HG03521 (cell line): ENCODE results near the gene P2RY11.

Experiments used
- ATAC-seq: cut with Tn5 transposase; IDR thresholded peaks from one replicate; pipeline ENCODE4 v1.9.1; 2021; ENCODE audit warnings: mild to moderate bottlenecking, moderate library complexity; ENCODE audit not compliant: unreplicated experiment

The P2RY11 gene, protein sequence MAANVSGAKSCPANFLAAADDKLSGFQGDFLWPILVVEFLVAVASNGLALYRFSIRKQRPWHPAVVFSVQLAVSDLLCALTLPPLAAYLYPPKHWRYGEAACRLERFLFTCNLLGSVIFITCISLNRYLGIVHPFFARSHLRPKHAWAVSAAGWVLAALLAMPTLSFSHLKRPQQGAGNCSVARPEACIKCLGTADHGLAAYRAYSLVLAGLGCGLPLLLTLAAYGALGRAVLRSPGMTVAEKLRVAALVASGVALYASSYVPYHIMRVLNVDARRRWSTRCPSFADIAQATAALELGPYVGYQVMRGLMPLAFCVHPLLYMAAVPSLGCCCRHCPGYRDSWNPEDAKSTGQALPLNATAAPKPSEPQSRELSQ

GRCh38 chr19:10111405-10111811, at the start of gene P2RY11:
P2RY11 (plus strand) TSS chr19:10111693; CDS start chr19:10111722, 29 bp downstream.
- no peak for ATAC-seq

- no peak for ATAC-seq
Measured at GRCh38 chr19:10061717-10062310, 49.7 kb upstream of the P2RY11 start.

- ATAC-seq = no peak
Measured at GRCh38 chr19:10068205-10068604, 43.3 kb upstream of the P2RY11 start.

GRCh38 chr19:10069046-10069445, 42.4 kb upstream of the P2RY11 start:
- ATAC-seq = no peak

DNA sequence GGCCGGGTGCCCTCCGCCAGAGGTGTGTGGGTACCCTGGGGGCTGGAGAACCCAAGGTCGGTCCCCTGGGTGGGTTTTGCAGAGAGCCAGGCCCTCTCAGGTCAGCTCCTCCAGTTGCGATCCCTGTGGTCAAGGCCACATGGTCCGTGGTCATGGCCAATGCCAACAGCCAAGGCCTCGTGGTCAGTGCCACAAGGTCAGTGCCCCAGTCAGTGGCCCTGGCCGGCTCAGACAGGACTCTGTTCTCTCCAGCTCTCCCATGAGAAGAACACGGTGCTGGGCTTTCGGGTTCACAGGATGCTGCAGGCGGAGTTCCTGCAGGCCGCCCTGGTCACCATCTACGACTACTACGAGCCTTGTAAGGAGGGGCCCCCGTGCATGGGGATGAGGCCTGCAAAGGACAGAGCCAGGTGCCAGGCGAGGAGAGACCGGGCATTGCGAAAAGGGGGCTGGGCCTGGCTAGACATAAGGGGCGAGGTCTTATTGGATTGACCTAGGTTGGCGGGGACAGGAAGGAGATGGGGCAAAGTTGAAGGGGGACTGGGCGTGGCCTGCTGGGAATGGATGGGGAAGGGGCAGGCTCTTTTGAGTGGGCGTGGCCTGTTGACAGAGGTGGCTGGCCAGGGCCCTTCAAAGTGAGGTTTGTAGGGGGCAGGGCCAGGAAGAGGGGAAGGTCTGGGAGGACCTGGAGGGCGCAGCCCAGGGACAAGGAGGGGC, 40.6 kb upstream of the P2RY11 start:
- ATAC-seq = no peak

- no peak for ATAC-seq
Measured at GRCh38 chr19:10074153-10074552, 37.3 kb upstream of the P2RY11 start.

GRCh38 chr19:10076535-10076934, 35.0 kb upstream of the P2RY11 start:
- no peak for ATAC-seq

- ATAC-seq = no peak
Measured at GRCh38 chr19:10078329-10078728, 33.2 kb upstream of the P2RY11 start.

GRCh38 chr19:10079031-10079453, 32.5 kb upstream of the P2RY11 start:
- no peak for ATAC-seq

GRCh38 chr19:10083911-10084310, 27.6 kb upstream of the P2RY11 start:
- no peak for ATAC-seq

DNA sequence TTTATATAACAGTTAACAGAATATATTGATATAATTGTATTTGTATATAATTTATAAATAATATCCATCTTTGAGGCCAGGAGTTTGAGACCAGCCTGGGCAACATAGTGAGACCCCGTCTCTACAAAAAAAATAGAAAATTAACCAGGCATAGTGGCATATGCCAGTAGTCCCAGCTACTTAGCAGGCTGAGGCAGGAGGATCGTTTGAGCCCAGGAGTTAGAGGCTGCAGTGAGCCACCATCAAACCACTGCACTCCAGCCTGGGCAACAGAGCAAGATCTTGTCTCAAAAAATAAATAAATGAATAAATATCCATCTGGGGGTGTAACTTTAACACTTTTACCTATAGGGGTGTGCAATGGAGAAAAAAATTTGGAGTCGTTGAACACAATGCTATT, 26.7 kb upstream of the P2RY11 start:
- no peak for ATAC-seq

DNA sequence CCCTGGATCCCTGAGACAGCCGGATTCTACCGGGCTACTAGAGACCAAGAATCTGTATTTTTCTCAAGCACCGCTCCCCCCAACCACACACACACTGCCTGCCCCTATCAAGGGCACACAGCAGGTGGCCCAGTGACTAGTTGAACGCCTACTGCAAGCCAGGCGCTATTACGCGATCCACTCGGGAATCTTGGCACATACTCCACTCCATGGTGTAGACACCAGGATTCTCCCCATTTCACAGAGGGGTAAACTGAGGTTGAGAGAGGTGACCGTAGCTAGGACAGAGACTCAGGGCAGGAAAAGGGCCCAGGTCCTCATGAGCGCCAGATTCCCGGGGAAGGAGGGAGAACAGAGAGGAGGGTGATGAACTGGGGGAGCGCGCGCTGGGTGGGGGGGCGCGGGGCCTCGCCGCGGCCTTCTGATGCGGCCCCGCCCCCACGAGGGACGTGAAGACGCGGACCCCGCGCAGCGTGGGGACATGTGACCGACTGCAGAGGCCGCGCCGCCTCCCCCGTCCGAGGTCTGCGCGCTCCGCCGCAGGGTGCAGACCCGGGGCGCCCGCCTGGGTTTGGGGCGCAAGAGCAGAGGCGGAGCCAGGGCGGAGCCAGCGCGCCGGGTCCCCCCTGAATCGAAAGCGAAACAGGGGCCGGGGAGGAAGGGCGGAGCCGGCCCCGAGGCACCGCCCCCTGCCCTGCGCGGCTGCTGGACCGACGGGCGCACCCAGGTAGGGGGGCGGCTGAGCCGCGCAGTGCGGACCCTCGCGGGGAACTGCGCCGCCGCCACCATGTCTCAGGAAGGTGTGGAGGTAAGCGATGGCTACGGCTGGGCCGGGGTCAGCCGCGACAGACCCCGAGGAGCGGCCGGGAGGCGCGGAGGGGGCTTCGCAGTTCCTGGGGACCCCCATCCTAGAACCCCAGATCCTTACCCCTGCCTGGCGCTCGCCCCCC, 25.6 kb upstream of the P2RY11 start, which contains the start of gene SHFL:
Gene SHFL (plus strand): TSS at position 677 of the 950 bp plus-strand sequence. CDS start 111 bp downstream, at position 788.
- peak; percentile 81 for ATAC-seq

- no peak for ATAC-seq
Measured at GRCh38 chr19:10086591-10087192, 24.8 kb upstream of the P2RY11 start.

GRCh38 chr19:10087296-10088061, 24.0 kb upstream of the P2RY11 start:
- ATAC-seq = no peak

DNA sequence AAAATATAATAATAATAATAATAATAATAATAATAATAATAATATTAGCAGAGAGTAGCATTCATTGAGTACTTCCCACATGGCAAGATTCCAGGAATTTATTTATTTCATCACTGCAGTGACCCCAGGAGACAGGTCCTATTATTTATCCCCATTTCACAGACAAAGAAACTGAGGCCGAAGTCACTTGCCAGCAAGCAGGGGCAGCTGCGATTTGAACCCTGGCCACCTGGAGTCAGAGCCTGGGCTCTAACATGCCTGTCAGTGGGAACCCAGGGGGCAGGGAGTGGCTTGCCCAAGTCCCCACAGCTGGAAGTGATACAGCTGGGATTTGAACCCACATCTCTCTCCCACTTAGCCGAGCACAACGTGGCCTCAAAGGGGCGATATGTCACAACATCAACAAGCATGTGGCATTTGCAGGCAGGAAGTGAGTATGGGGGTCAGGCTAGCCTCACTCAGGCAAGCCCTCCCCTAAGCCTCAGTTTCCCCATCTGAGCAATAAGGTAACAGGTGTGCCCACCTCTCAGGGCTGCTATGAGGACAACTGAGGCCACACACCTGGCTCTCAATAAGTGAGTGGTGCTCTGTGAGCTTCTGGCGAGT, 22.4 kb upstream of the P2RY11 start:
- no peak for ATAC-seq

DNA sequence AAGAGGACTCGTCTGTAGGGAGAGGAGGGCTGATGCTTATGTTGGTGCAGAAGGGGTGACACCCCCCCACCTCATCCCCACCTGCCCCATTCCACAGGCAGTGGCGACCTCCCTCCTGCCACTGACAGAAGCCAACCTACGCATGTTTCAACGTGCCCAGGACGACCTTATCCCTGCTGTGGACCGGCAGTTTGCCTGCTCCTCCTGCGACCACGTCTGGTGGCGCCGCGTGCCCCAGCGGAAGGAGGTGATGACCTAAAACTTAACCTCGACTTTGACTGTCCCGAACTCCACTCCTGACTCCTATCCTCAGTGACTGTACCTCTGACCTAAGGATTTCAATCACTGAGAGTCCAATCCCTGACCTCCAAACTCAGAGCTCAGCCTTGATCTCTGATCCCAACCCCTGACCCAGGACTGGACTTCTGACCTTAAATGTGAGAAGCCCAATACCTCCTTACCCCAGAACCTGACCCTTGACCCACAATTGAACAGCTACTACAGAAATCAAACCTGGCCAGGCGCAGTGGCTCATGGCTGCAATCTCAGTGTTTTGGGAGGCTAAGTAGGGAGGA, 21.6 kb upstream of the P2RY11 start:
- ATAC-seq = no peak

DNA sequence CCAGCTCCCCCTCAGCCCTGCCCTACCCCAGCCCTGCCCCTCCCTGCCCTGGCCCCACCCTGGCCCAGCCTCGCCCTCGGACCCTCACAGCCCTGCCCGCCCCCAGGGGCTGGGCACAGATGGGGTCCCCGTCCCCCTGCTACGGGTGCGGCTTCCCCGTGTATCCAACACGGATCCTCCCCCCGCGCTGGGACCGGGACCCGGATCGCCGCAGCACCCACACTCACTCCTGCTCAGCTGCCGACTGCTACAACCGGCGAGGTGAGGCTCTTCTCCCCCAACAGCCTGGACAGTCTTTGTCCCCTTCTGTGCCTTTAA, 20.2 kb upstream of the P2RY11 start:
- ATAC-seq = no peak

- ATAC-seq = no peak
Measured at GRCh38 chr19:10091895-10092641, 19.4 kb upstream of the P2RY11 start.
